HG03159 (cell line): ENCODE measurements around the gene CCNO.

Experiments used
- ATAC-seq: cut with Tn5 transposase; IDR thresholded peaks from one replicate; pipeline ENCODE4 v1.9.1; 2021; ENCODE audit warnings: mild to moderate bottlenecking, moderate library complexity; ENCODE audit not compliant: unreplicated experiment

Gene CCNO, protein sequence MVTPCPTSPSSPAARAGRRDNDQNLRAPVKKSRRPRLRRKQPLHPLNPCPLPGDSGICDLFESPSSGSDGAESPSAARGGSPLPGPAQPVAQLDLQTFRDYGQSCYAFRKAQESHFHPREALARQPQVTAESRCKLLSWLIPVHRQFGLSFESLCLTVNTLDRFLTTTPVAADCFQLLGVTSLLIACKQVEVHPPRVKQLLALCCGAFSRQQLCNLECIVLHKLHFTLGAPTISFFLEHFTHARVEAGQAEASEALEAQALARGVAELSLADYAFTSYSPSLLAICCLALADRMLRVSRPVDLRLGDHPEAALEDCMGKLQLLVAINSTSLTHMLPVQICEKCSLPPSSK

DNA sequence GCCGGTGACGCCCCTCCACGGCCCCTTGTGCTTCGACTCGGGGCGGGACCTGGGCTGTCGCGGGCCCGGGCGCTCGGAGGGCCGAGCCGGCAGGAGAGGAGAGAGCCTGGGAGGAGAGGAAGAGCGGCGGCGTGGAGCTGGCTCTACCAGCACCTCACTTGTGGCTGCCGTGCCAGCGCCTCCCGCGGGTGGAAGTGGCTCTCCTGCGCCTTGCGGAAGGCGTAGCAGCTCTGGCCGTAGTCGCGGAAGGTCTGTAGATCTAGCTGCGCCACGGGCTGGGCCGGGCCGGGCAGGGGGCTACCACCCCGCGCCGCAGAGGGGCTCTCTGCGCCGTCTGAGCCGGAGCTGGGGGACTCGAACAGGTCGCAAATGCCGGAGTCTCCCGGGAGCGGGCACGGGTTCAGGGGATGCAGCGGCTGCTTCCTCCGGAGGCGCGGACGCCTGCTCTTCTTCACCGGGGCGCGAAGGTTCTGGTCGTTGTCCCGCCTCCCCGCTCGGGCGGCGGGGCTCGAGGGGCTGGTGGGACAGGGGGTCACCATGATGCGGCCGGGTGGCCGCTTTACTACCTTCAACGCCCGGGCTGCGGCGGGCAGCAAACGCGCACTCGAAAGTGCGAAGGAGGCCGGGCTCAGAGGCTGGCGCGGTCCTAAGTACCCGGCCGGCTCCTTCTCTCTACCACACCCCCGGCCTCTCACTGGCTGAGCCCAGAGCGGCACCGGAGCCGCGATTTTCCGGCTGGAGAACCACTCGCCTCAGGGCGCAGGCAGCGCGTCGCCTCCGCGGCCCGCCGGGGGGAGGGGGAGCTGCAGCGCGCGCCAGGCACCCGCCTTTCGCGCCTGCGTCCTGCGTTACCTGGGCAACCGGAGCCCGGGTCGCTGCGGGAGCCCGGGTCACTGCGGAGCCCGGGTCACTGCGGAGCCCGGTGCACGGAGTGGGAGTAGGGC is at the start of gene CCNO:
Gene CCNO, minus strand, starts transcription at position 624 of the 944 bp plus-strand sequence. Its CDS starts 85 bp downstream, at position 539.
- ATAC-seq: peak; percentile 53

DNA sequence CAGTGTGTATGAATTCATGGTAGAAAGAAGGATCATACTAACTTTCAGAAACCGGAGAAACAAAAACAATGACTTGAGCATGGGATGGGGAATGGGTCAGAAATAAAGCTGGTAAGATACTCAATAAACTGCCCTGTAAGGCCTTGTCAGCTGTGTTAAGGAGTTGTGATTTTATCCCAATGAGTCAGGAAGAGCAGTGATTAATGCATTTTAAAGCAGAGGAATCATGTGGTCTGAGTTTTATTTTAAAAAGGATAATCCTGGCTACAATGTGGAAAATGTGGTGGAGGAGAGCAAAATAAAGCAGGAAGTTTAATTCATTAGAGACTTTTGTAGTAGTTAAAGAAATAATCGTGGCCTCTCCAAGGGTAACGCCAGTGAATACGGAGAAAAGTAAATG is 45.4 kb upstream of the CCNO start:
- ATAC-seq: no peak

DNA sequence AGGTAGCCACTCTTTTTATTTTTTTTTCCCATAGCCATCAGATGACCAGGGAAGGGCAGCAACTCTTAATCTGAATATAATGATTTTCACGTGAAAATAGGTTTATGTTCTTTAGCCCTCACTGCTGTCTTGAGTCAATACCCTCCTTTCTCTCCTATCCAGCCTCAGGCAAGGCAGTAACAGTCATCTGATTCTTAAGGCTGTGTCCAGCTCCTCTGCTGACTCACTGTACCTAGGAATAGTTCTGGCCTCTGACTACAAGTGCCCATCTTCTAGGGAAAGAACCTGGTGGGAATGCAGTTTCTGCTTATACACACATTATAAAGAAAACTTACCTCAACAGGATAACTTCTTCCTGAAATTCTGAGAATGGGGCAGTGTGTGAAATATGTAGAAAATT is 43.4 kb upstream of the CCNO start:
- ATAC-seq: no peak

DNA sequence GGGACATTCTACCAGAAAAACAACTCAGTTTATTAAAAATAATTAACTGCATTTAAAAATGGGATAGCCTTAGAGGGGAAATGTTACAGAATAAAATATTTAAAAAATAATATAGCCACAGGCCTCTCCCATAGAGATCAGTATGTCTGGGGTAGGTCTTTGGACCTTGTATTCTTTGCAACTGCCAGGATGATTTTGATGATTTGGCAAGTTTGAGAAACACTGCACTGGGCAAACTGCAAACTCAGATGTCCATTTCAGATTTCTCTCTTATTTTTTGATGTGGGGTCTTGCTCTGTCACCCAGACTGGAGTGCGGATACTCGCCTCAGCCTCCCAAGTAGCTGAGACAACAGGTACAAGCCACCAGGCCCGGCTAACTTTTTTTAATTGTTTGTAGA is 24.9 kb upstream of the CCNO start:
- ATAC-seq: no peak

DNA sequence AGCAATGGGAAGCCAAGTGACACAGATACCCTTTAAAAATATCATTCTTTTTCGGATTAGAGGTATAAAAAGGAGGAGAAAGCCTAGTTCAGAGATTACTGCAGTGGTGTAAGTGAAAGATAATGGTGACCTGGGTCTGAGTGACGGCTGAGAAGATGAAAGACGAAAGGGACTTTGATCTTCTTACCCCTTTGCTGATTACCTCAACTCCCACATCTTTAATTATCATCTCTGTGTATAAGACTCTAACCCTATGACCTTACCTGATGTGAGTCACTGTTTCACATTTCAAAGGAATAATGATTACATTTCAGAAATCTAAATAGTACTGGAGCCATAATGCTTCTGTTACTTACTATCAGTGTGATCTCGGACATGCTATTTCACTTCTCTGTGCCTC is 21.4 kb upstream of the CCNO start:
- ATAC-seq: no peak

DNA sequence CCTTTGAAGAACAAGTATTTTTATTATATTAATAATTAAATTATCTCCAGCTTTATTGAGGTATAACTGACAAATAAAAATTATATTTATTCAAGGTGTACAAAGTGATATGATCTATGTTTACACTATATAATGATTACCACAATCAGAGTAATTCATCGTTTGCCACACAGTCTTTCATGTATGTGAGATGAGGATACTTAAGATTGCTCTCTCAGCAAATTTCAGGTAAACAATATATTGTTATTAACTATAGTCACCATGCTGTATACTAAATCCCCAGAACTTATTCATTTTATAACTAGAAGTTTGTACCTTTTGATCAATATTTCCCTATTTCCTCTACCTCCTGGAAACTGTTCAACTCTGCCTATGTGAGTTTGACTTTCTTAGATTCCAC is 16.7 kb upstream of the CCNO start:
- ATAC-seq: no peak

DNA sequence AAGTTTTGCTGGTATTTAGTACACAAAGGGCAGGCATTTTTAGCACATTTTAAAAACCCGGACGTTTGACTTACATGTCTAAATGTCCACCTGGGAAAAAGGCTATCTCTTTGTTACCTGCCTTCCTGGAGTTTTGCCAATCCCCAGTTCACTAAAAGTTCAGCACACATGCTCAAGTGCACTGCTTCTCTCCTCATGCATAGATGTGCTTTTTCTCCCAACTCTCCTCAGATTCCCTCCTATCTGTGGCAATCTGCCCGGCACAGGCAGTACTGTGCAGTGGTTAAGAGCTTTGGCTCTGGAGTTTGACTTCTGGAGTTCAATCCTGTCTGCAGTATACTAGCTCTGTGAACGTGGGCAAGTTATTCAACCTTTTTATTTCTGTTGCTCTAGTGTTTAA is 8.3 kb upstream of the CCNO start:
- no peak for ATAC-seq

DNA sequence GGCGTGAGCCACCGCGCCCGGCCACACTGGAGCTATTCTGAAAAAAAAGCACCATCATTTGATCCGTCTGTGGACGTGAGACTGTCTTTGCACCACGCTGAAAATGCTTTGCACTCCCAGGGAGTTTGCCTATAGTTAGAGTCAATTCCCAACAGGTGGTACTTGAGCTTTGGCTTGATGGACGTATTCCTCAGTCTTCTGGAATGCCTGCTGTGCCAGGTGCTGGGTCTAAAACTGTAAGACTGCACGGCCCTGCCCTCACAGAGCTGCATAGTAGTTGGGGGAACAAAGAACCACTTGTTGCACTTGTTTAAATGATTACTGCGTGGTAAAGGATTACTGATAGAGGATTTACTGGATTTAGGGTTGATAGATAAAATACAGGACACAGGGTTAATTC is 3.4 kb upstream of the CCNO start:
- no peak for ATAC-seq

DNA sequence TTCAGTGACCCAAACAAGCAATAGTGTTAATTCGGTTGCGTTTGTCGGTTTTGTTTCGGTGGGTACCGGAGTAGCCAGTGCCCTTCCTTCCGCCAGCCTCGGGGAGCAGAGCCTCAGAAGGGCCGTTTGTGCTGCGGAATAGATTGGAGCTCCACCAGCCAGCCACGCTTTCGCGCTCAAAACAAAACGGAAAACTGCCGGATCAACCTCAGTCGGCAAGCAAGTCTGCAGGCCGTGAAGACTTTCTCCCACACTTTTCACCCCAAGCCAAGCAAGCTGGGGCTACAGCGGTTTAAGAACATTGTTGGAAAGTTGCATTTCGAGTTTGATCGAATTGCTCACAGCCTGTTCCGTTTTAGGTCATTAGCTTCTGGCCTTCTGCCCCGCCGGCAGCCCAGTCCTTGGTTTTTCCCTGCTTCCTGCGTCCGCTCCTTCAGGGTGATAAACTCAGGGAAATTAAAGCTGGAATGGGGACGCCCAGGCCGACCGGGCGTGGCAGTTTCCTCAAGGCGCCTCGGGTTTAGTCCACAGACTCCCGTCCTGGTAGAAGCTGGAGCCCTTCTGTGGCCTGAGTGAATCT is 803 bp upstream of the CCNO start:
- no peak for ATAC-seq

DNA sequence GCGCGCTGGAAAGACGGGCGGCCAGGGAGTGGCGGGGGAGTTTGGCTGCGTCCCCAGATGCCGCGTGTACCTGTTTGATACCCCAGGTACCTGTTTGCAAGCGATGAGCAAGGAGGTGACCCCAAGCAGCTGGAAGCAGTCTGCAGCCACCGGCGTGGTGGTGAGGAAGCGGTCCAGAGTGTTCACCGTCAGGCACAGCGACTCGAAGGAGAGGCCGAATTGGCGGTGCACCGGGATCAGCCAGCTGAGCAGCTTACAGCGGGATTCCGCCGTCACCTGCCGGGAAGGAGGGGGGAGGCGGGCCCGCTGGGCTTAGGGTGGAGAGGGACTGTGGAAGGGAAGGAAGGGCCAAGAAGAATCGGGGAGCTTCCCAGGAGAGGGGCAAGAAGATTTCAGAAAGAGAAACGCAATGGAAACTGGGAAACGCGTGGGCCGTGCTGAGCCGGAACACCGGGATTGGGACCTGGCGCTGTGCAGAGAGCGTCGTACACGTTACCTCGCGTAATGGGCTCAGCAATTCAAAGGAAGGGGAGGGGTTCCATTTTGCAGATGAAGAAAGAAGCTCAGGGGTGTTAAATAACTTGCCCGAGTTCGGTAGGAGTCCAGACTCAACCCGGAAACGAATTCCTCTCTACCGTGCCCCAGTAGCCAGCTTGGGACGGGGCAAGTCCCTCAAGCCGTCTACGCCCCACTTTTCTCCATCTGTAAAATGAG is 980 bp downstream of the CCNO start:
- ATAC-seq: no peak

DNA sequence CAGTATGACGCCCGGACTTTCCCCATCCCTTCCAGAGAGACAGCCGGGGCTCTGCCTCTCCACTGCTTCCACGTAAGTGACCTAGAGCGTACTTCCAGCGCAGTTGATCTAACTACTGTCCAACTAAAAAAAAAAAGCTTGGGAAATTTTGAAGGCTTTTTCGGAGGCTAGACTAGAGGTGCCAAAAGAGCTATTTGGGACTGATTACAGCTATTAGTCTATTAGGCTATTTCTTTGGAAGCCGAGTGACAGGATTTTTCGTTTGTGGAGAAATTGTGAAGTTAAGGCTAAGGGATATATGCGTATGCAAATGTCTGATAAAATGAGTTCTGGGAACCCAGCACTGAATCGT is 1.5 kb downstream of the CCNO start:
- ATAC-seq: no peak

DNA sequence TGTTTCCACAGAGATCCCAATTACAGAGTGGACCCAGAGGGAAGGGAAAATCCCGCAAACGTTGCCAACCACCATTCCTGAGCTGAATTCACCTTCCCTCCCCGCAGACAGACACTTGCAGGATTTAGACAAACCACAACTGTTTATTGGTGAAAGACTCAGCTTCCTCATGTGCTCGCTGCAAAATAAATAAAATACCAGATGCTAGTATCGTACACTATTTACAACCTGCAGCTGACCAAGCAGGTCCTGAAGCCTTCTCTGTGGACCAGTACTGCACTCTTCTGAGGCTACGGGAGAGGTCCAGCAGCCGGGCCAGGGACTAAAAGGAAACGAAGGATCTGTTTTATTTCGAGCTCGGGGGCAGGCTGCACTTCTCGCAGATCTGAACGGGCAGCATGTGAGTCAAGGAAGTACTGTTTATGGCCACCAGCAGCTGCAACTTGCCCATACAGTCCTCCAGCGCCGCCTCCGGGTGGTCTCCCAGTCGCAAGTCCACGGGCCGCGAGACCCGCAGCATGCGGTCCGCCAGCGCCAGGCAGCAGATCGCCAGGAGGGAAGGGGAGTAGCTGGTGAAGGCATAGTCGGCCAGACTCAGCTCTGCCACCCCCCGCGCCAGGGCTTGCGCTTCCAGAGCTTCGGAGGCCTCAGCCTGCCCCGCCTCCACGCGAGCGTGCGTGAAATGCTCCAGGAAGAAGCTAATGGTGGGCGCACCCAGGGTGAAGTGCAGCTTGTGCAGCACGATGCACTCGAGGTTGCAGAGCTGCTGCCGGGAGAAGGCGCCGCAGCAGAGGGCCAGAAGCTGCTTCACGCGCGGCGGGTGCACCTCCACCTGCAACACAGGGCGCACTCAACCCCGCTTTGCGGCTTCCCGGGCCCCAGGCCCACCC is 2.1 kb downstream of the CCNO start:
- no peak for ATAC-seq

DNA sequence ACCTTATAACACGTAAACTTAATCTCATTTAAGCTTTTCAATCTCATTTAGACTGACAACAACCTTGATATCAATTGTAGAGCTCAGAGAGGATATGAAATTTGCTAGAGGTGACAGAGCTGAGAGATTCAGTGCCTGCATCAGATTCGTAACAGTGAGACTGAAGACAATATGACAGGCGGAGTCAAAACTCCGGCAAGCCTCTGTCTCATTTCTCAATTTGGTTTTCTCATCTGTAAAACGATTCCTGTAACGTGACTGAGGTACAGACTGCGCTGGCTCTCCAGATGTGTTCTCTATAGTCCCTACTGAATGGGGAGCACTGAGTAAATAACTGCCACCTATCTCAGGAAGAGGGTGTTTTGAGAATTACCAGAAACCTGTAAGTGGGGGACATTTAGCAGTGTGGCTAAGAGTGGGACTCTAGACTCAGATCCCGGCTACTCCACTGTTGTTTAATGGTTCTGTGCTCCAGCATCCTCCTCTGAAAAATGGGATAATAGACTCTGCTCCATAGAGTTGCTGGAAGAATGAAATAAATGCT is 3.2 kb downstream of the CCNO start:
- no peak for ATAC-seq

DNA sequence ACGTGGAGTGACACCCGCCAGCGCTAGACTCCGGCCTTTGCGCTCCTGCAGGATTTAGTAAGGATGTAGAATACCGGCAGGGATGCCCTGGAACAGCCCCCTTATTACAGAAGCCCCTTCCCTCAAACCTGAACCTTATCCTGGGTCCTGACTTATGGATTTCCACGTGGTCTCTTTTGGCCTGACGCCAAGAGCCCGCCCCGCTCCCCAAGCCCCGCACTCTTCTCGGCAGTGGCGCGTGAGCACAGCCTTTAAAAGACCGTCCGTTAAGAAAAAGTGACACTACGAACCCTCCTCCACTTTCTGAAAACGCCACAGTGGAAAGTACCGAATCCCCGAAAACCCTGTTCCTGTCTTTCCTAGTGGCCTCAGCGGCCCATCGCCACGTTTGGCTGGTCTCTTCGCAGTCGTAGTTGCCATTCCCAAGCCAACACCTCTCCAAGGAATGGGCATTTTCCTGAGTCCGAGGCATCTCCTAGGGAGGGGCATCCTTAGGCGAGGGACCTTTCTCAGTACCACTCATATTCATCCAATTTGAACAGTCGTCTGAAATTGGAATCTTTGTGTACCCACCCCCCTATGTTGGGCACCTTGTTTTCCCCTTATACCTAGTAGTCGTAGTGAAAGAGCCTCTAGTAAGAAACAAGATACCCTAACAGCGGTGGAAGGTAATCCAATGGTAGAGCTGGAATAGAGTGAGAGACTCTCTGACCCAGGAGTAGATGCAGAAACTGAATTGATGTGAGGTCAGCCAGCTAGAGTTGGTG is 5.6 kb downstream of the CCNO start:
- ATAC-seq: no peak

DNA sequence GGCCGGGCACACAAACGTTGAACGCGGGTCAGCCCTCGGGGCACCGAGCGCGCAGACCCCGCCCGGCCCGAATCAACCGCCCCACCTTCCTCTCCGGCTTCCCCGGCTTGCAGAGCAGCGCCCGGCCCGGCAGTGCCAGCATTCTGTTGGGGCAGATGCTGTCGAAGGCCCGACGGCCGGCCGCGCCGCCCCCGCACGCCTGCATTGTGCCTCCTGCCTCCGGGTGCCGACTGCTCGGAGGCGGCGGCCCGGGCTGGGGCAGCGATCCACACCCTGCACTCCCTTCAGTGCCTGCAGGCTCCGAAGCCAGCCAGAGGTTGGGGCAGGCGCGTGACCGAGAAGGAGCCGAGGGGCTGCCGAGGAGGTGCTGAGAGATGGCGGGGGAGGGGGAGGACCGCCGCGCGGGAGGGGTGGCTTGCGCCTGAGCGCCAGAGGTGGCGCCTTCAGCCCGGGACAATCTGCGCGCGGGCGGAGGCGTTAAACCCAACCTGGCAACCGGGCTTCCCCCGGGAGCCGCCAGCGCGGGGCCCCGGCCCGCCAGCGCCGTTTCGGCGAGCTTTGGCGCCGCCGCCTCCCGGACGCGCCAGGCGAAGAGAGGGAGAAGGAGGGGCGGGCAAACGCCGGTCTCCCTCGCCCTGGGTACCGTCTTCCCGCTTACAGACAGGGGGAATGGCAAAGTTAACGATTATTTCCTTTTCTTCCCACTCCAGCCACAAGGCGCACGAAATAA is 6.3 kb downstream of the CCNO start, which contains the start of gene MCIDAS:
Gene MCIDAS, minus strand, starts transcription at position 382 of the 730 bp plus-strand sequence. Its CDS starts 177 bp downstream, at position 205.
- ATAC-seq: peak; percentile 43

DNA sequence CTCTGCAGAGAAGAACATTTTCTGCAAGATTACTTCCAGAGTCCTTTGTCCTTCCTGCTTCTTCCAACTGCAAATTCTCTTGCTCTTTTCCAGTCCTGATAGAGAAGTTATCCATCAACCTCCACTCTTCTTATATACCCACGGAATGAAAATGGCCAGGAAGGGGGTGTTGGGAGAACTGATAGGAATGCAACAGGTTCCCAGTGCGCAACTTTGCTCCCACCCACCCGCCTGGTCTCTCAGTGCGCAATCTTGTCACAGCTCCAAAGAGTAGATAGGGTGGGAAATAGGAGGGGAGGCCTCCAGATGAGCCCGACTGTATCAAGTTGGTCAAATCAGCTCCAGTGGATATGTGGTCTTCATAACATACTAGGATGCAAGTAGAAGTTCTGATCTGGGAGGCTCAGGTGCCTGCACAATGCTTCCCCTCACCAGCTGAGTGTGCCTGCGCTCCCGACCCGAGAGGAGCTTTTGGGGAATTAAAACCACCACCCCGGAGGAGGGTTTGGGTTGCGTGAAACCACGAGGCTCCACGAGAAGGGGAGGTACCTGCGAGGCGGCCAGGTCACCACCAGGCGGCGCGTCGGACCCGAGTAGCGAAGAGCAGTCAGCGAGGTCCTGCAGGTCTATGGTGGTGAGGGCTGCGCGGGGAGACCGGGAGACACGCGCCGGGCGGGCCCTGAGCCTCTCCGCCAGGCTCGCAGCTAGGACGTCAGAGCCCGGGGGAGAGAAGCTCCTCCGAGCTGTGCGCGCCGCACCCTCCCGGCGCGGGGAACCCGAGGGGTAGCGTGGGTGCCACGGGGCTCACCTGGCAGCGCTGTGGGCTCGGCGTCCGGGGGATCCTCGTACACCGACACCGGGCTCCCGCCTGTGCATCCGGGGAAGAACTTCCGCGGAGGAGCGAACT is 7.1 kb downstream of the CCNO start:
- ATAC-seq: peak; percentile 59

DNA sequence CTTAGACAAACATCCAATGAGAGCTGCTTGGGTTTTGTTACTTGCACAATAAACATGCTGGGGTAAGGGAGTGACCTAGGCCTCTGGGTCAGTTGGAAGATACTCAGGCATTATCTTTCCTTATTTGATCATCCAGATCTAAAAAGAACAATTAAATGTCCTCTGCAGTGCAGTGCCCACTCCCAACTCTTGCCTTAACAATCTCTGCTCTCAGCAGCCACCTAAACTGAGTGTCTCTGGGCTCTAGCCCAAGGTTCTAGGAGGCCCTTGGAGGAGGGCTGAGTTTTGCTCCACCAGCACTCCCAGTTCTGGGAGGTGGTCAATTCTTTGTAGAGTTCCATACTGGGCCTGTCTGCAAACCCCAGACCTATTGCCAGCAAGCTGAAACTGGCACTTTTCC is 8.1 kb downstream of the CCNO start:
- ATAC-seq: no peak
